Measurements from ENCODE around the gene COL25A1. TPM values are rescaled to one million over a fixed set of nuclear protein-coding genes. Genes with fewer than 3 reads are reported as not detected.

Gene COL25A1
- total and polyA plus RNA-seq, 4 donors, result 0.61 to 4.4 (median 2.1) TPM

- no peak for TF ChIP-seq CTCF (IDR thresholded peaks at IDR 0.05; ENCODE audit: low read depth, low read length, missing input control)
- TF ChIP-seq RAD21 (IDR thresholded peaks at IDR 0.05), result no peak
- TF ChIP-seq YY1 (IDR thresholded peaks at IDR 0.05), result no peak
Measured at GRCh38 chr4:109166126-109166525, 136.3 kb downstream of the COL25A1 start (continued).

GRCh38 chr4:109164011-109164410 lies 138.4 kb downstream of the COL25A1 start:
- Histone ChIP-seq H3K27me3 (ENCODE audit: control insufficient read depth in 4 of 4, insufficient read depth in 4 of 4, low read length in 3 of 4) (no peaks in the 10 kb centered on the region), H3K9ac (ENCODE audit: low read depth in 1 of 2, low read length in 2 of 2) (no peak overlapping the region), H3K4me3 (ENCODE audit: low read depth in 1 of 3, low read length in 3 of 3) (no peak overlapping the region)

More at GRCh38 chr4:109164011-109164410, 138.4 kb downstream of the COL25A1 start:
- TF ChIP-seq SP1 (IDR thresholded peaks at IDR 0.05) (no peak), FOXA1 (IDR thresholded peaks at IDR 0.05) (no peak), TAF1 (conservative IDR thresholded peaks at IDR 0.05) (no peak), YY1 (IDR thresholded peaks at IDR 0.05) (no peak), RXRA (IDR thresholded peaks at IDR 0.05) (no peak), HNF4G (IDR thresholded peaks at IDR 0.05) (no peak), ZBTB33 (IDR thresholded peaks at IDR 0.05) (no peak), FOXA2 (IDR thresholded peaks at IDR 0.05) (no peak), RAD21 (IDR thresholded peaks at IDR 0.05) (no peak), ATF3 (IDR thresholded peaks at IDR 0.05) (no peak), NR2F2 (IDR thresholded peaks at IDR 0.05) (no peak), REST (IDR thresholded peaks at IDR 0.05) (no peak), CTCF (IDR thresholded peaks at IDR 0.05; ENCODE audit: low read depth, low read length, missing input control) (no peak), MAX (IDR thresholded peaks at IDR 0.05) (no peak), HNF4A (conservative IDR thresholded peaks at IDR 0.05) (no peak), GABPA (IDR thresholded peaks at IDR 0.05 in 1 of 2, conservative IDR thresholded peaks at IDR 0.05 in 1 of 2) (no peak)
- H3K9me3 ChIP-seq (ENCODE audit: control insufficient read depth in 4 of 4, low read length in 3 of 4), result no peaks in the 10 kb centered on the region
- no peak overlapping the region for H3K27ac ChIP-seq (ENCODE audit: low read depth in 1 of 2, low read length in 2 of 2)
- no peaks in the 10 kb centered on the region for H3K4me1 ChIP-seq (ENCODE audit: control insufficient read depth in 4 of 4, insufficient read depth in 4 of 4, low read length in 3 of 4)
- no peaks in the 10 kb centered on the region for H3K36me3 ChIP-seq (ENCODE audit: control insufficient read depth in 4 of 4, insufficient read depth in 3 of 4, low read depth in 1 of 4, low read length in 3 of 4)
- DNase-seq (ENCODE audit: low spot score), result no peak
